H1 (cell line): ENCODE measurements around the gene PLCB4. TPM values are rescaled to one million over a fixed set of nuclear protein-coding genes. Genes with fewer than 3 reads are reported as not detected.

Experiments used
- CTCF ChIA-PET: fragments of 300-600 bp; sonication (Branson Sonifier 250); formaldehyde crosslinking; loops from one replicate; lab custom pipeline; 2021; ENCODE audit not compliant: partially characterized antibody; lab: Charles Lee
- POLR2A ChIA-PET: fragments of 300-600 bp; sonication (Branson Sonifier 250); formaldehyde crosslinking; loops from one replicate; lab custom pipeline; 2021; ENCODE audit warnings: inconsistent platforms; ENCODE audit not compliant: partially characterized antibody; lab: Charles Lee
- DNase-seq, 2 experiments: peaks; one replicate each; pipeline versions ENCODE4 v3.0.0 to v3.0.0-alpha.2; 2010 to 2022; ENCODE audit warnings: low spot score in 2 of 2, low read depth in 1 of 2, mixed read lengths in 1 of 2
- FAIRE-seq: peaks from 2 replicates; lab custom pipeline; 2011; peaks lifted over from hg19 to GRCh38; lab: Jason Lieb, UNC
- H2AFZ ChIP-seq: 2 replicates; pipeline ENCODE4 v1.8.1; 2012; ENCODE audit warnings: low read length, inconsistent platforms
- H2AK5ac ChIP-seq: 2 replicates; pipeline ENCODE4 v1.6.1; 2013; ENCODE audit warnings: low read depth, low read length
- H2BK120ac ChIP-seq: replicated peaks from 2 replicates; pipeline ENCODE3; 2013; ENCODE audit warnings: low read depth, low read length, inconsistent platforms
- H2BK12ac ChIP-seq: 2 replicates; pipeline ENCODE4 v1.6.1; 2013; ENCODE audit warnings: low read depth, low read length
- H2BK15ac ChIP-seq: 2 replicates; pipeline ENCODE4 v1.6.1; 2013; ENCODE audit warnings: low read length
- H2BK20ac ChIP-seq: 2 replicates; pipeline ENCODE4 v1.6.1; 2013; ENCODE audit warnings: low read length
- H2BK5ac ChIP-seq: 2 replicates; pipeline ENCODE4 v1.6.1; 2013; ENCODE audit warnings: low read depth, low read length
- H3K14ac ChIP-seq: 2 replicates; pipeline ENCODE4 v1.6.1; 2013; ENCODE audit warnings: inconsistent platforms; ENCODE audit not compliant: insufficient read length
- H3K18ac ChIP-seq: 2 replicates; pipeline ENCODE4 v1.6.1; 2013; ENCODE audit warnings: low read length; ENCODE audit errors: extremely low read depth
- H3K23ac ChIP-seq: 2 replicates; pipeline ENCODE4 v1.6.1; 2013; ENCODE audit warnings: inconsistent platforms; ENCODE audit not compliant: insufficient read length
- H3K23me2 ChIP-seq: 2 replicates; pipeline ENCODE4 v1.6.1; 2013; ENCODE audit warnings: low read depth, low read length
- H3K27ac ChIP-seq: 2 replicates; pipeline ENCODE4 v1.6.1; 2011; ENCODE audit warnings: low read depth, low read length, inconsistent platforms
- H3K27me3 ChIP-seq, 4 experiments: replicated peaks in 1 of 4; 1 replicate in 1 of 4; 2 replicates in 3 of 4; pipeline versions ENCODE4 v1.6.1 to v1.8.1; 2011 to 2013; ENCODE audit warnings: low read length in 3 of 4, mild to moderate bottlenecking in 3 of 4, inconsistent platforms in 2 of 4, mixed read lengths in 2 of 4, moderate library complexity in 1 of 4; ENCODE audit not compliant: control insufficient read depth in 3 of 4, insufficient read depth in 3 of 4; ENCODE audit errors: extremely low read depth in 1 of 4
- H3K36me3 ChIP-seq, 4 experiments: 2 replicates each; pipeline versions ENCODE4 v1.6.1 to v1.8.1; 2011 to 2013; ENCODE audit warnings: mild to moderate bottlenecking in 4 of 4, low read length in 3 of 4, moderate library complexity in 2 of 4, control low read depth in 1 of 4, inconsistent platforms in 1 of 4; ENCODE audit not compliant: insufficient read depth in 4 of 4, control insufficient read depth in 2 of 4
- H3K4ac ChIP-seq: replicated peaks from 2 replicates; pipeline ENCODE3; 2013; ENCODE audit warnings: low read length, low read depth, mixed read lengths, inconsistent platforms; ENCODE audit not compliant: insufficient read length
- H3K4me1 ChIP-seq, 4 experiments: replicated peaks in 1 of 4; 1 replicate in 1 of 4; 2 replicates in 3 of 4; pipeline versions ENCODE4 v1.6.1 to v1.8.1; 2011 to 2013; ENCODE audit warnings: low read length in 3 of 4, inconsistent platforms in 2 of 4, mixed read lengths in 1 of 4; ENCODE audit not compliant: insufficient read depth in 4 of 4, control insufficient read depth in 3 of 4
- H3K4me2 ChIP-seq, 2 experiments: 2 replicates each; pipeline versions ENCODE4 v1.6.1 to v1.8.1; 2011 to 2013; ENCODE audit warnings: low read depth in 2 of 2, low read length in 2 of 2, control low read depth in 1 of 2, inconsistent platforms in 1 of 2, mild to moderate bottlenecking in 1 of 2; ENCODE audit not compliant: insufficient read depth in 1 of 2
- H3K4me3 ChIP-seq, 4 experiments: fragments of 200-600, 300-600 bp in 1 of 4; sonication (generic), shearing (Covaris generic), sonication (Bioruptor Twin) in 1 of 4; 2 replicates each; pipeline versions ENCODE4 v1.5.1 to v1.8.1; 2011 to 2016; ENCODE audit warnings: low read length in 4 of 4, low read depth in 3 of 4, control low read depth in 2 of 4, inconsistent platforms in 2 of 4, mild to moderate bottlenecking in 2 of 4, mixed read lengths in 1 of 4, moderate library complexity in 1 of 4; ENCODE audit not compliant: insufficient read depth in 2 of 4; ENCODE audit errors: extremely low read depth in 1 of 4
- H3K56ac ChIP-seq: replicated peaks from 2 replicates; pipeline ENCODE3; 2013; ENCODE audit warnings: low read depth, mild to moderate bottlenecking, mixed read lengths, low read length, inconsistent platforms; ENCODE audit not compliant: insufficient read length
- H3K79me1 ChIP-seq: 2 replicates; pipeline ENCODE4 v1.6.1; 2013; ENCODE audit warnings: low read depth, low read length, control low read depth
- H3K79me2 ChIP-seq, 2 experiments: 2 replicates each; pipeline versions ENCODE4 v1.6.1 to v1.8.1; 2012 to 2013; ENCODE audit warnings: low read length in 2 of 2, mild to moderate bottlenecking in 2 of 2, inconsistent platforms in 1 of 2; ENCODE audit not compliant: insufficient read depth in 2 of 2, control insufficient read depth in 1 of 2
- H3K9ac ChIP-seq, 4 experiments: replicated peaks in 1 of 4; 1 replicate in 1 of 4; 2 replicates in 3 of 4; pipeline versions ENCODE4 v1.6.1 to v1.8.1; 2011 to 2013; ENCODE audit warnings: low read depth in 3 of 4, low read length in 3 of 4, control low read depth in 2 of 4, mild to moderate bottlenecking in 2 of 4, moderate library complexity in 2 of 4, inconsistent platforms in 1 of 4; ENCODE audit errors: extremely low read depth in 1 of 4
- H3K9me3 ChIP-seq, 2 experiments: 2 replicates each; pipeline versions ENCODE4 v1.6.1 to v1.8.1; 2012 to 2013; ENCODE audit warnings: mild to moderate bottlenecking in 2 of 2, moderate library complexity in 2 of 2, control low read depth in 1 of 2, inconsistent platforms in 1 of 2, low read depth in 1 of 2, low read length in 1 of 2, mixed read lengths in 1 of 2; ENCODE audit not compliant: insufficient read depth in 2 of 2
- H4K20me1 ChIP-seq, 2 experiments: replicated peaks in 1 of 2; 2 replicates each; pipeline versions ENCODE3 to v1.8.1; 2011 to 2013; ENCODE audit warnings: inconsistent platforms in 2 of 2, low read length in 2 of 2, mild to moderate bottlenecking in 1 of 2; ENCODE audit not compliant: insufficient read depth in 2 of 2, control insufficient read depth in 1 of 2
- H4K5ac ChIP-seq: 2 replicates; pipeline ENCODE4 v1.6.1; 2013; ENCODE audit warnings: low read length, low read depth, mixed read lengths, inconsistent platforms; ENCODE audit not compliant: insufficient read length
- H4K8ac ChIP-seq: 2 replicates; pipeline ENCODE4 v1.8.0; 2013; ENCODE audit warnings: mild to moderate bottlenecking, moderate library complexity, low read length, inconsistent platforms; ENCODE audit not compliant: insufficient read depth; ENCODE audit errors: extremely low read depth
- H4K91ac ChIP-seq: replicated peaks from 2 replicates; pipeline ENCODE3; 2013; ENCODE audit warnings: low read length, mixed read lengths, inconsistent platforms; ENCODE audit not compliant: insufficient read length
- CEBPB ChIP-seq: IDR thresholded peaks from 2 replicates; pipeline ENCODE4 v1.6.1; 2012; ENCODE audit warnings: low read depth, low read length
- CTCF ChIP-seq, 3 experiments: IDR thresholded peaks; 1 replicate in 2 of 3; 2 replicates in 1 of 3; pipeline versions ENCODE4 v1.5.1 to v1.6.1; 2011; ENCODE audit warnings: low read length in 3 of 3, mild to moderate bottlenecking in 3 of 3, inconsistent platforms in 2 of 3, low read depth in 1 of 3, moderate library complexity in 1 of 3; ENCODE audit not compliant: insufficient read depth in 1 of 3; ENCODE audit errors: control extremely low read depth in 1 of 3
- HDAC6 ChIP-seq: IDR thresholded peaks from one replicate; pipeline ENCODE4 v1.7.1; 2012; ENCODE audit warnings: low read depth, mild to moderate bottlenecking, inconsistent platforms, low read length, moderate library complexity
- MAX ChIP-seq: IDR thresholded peaks from 2 replicates; pipeline ENCODE4 v1.6.1; 2012; ENCODE audit warnings: inconsistent platforms
- RBBP5 ChIP-seq: IDR thresholded peaks from 2 replicates; pipeline ENCODE4 v1.7.1; 2012; ENCODE audit warnings: low read depth, mild to moderate bottlenecking, inconsistent platforms, low read length, moderate library complexity, borderline replicate concordance
- RXRA ChIP-seq: IDR thresholded peaks from 2 replicates; pipeline ENCODE4 v1.6.1; 2011; ENCODE audit warnings: low read depth, mild to moderate bottlenecking, low read length, moderate library complexity; ENCODE audit not compliant: insufficient read depth
- SIX5 ChIP-seq: IDR thresholded peaks from 2 replicates; pipeline ENCODE4 v1.6.1; 2011; ENCODE audit warnings: mild to moderate bottlenecking, low read depth, low read length
- SP4 ChIP-seq: IDR thresholded peaks from 2 replicates; pipeline ENCODE4 v1.6.1; 2012; ENCODE audit warnings: low read length, inconsistent platforms
- YY1 ChIP-seq: IDR thresholded peaks from 2 replicates; pipeline ENCODE4 v1.6.1; 2011; ENCODE audit warnings: low read depth, mild to moderate bottlenecking, low read length
- WGBS, 2 experiments: shearing (Covaris generic) in 1 of 2; methylation state at CpG; one replicate each; pipeline versions ENCODE4 v1.1.6 to v1.1.7; 2013 to 2015; ENCODE audit warnings: low lambda C conversion rate in 2 of 2, mixed read lengths in 2 of 2, inconsistent platforms in 1 of 2, low coverage in 1 of 2, missing lambda C conversion rate in 1 of 2; ENCODE audit not compliant: insufficient replicate concordance in 2 of 2, insufficient coverage in 1 of 2, insufficient read length in 1 of 2; ENCODE audit errors: extremely low coverage in 1 of 2, missing lambda C conversion rate in 1 of 2; 5-methylcytosine and 5-hydroxymethylcytosine counted together
- polyA plus RNA-seq, 7 experiments: library from polyadenylated mRNA; depleted of rRNA in 3 of 7; stranded (reverse) in 5 of 7; unstranded in 2 of 7; fragments of >200 nt in 5 of 7; fragments of 200-250 nt in 2 of 7; gene quantifications; 1 replicate in 5 of 7; 2 replicates in 1 of 7; 4 replicates in 1 of 7; pipeline versions ENCODE4 v1.2.1 to v1.2.3, GENCODE V29; 2011 to 2013; ENCODE audit warnings: missing spikeins in 2 of 7, mixed read lengths in 2 of 7
- total RNA-seq: library from RNA; stranded (reverse); fragmentation: NEBNext Ultra II Directional; extraction: Animal tissue kit (Norgen Biotek cat#: 25700); gene quantifications from 2 replicates; pipeline ENCODE4 v1.2.1, GENCODE V29; 2021

The PLCB4 gene
- total and polyA plus RNA-seq, 2 of the 8 experiments (the other 6 are each of a cell fraction or from before 2014, with no cell fraction given) = 3.2 to 14.1 TPM

GRCh38 chr20:9399322-9399721 is 330.4 kb downstream of the PLCB4 start:
- Histone ChIP-seq H3K4me3 (peak overlapping the region in 1 of 4 experiments; percentile 2; a peak in 1 of 8 replicates), H3K4me1 (peaks cover 0 to 5% (median 1%) of the 10 kb centered on the region in 4 experiments; a peak in 5 of 7 replicates), H2AFZ (no peak overlapping the region), H2BK12ac (no peak overlapping the region), H3K36me3 (peaks cover 2 to 14% (median 5%) of the 10 kb centered on the region in 4 experiments; a peak in 5 of 8 replicates), H2AK5ac (no peak overlapping the region), H3K79me1 (no peaks in the 10 kb centered on the region), H3K56ac (no peak overlapping the region), H3K27me3 (no peaks in the 10 kb centered on the region), H3K18ac (no peak overlapping the region), H3K23me2 (no peaks in the 10 kb centered on the region), H2BK120ac (no peak overlapping the region), H2BK5ac (no peak overlapping the region), H3K4me2 (no peak overlapping the region; a peak in 1 of 4 replicates), H2BK20ac (no peak overlapping the region), H4K8ac (no peak overlapping the region), H3K4ac (no peak overlapping the region), H3K9me3 (0 out of 4 replicates have a peak, but pooled peaks cover 0 to 5% of the 10 kb centered on the region in 2 experiments), H4K5ac (no peak overlapping the region), H3K23ac (no peak overlapping the region), H2BK15ac (no peak overlapping the region), H3K9ac (no peak overlapping the region), H4K91ac (no peak overlapping the region), H3K27ac (no peak overlapping the region), H3K14ac (no peak overlapping the region), H4K20me1 (no peaks in the 10 kb centered on the region), H3K79me2 (no peaks in the 10 kb centered on the region)
- TF ChIP-seq YY1 (no peak), RBBP5 (no peak), CEBPB (no peak), SIX5 (no peak), HDAC6 (no peak), CTCF (IDR thresholded peaks at IDR 0.05; ENCODE audit: control extremely low read depth in 1 of 3, insufficient read depth in 1 of 3, low read depth in 1 of 3, low read length in 3 of 3) (no peak), SP4 (no peak), MAX (no peak), RXRA (no peak)
- WGBS, 2 experiments = 65% methylated on average over 1 of the region's 1 CpG; no CpG with 5 or more reads in 1 of the 2 experiments
- no peak for DNase-seq
- CTCF ChIA-PET = no interaction called here
- POLR2A ChIA-PET = no interaction called here
- FAIRE-seq = no peak
